Head of caudate nucleus (tissue), 42 donors: ENCODE measurements around the gene CNOT10.
A peak's percentile ranks its signal among the peaks of the same experiment; 100 is the strongest.
"Not testable (repeated sequence)": the region's sequence is repeated elsewhere in the genome, so short reads cannot be mapped to it uniquely, and the experiment has no call there.

Source experiments
- DNase-seq, 42 donors: peaks; one replicate each; pipeline versions ENCODE4 v3.0.0 to v3.0.0-alpha.2; 2020 to 2021; ENCODE audit warnings: mixed read lengths in 7 of 42
- intact Hi-C: fragments of 100-400 bp; cut with DNase I; formaldehyde crosslinking; loops from one replicate; pipeline ENCODE4 v1.15.0; 2022

Gene CNOT10

DNA sequence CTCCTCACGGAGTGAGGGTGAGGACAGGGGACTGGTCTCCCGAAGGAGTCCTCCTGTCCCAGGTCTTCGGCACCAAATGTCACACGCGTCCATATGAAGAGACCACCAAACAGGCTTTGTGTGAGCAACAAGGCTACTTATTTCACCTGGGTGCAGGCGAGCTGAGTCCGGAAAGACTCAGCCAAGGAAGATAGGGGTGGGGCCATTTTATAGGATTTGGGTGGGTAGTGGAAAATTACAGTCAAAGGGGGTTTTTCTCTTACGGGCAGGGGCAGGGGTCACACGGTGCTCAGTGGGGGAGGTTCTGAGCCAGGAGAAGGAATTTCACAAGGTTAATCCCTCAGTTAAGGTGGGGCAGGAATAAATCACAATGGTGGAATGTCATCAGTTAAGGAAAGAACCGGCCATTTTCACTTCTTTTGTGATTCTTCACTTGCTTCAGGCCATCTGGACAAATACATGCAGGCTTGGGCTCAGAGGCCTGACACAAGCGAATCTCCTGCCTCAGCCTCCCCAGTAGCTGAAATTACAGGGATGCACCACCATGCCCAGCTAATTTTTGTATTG lies 111.5 kb downstream of the CNOT10 start:
- intact Hi-C loops, DNase-seq: not testable (repeated sequence)

GRCh38 chr3:32797776-32798175 lies 112.8 kb downstream of the CNOT10 start:
- intact Hi-C loops = no loop called here
- no peak for DNase-seq

DNA sequence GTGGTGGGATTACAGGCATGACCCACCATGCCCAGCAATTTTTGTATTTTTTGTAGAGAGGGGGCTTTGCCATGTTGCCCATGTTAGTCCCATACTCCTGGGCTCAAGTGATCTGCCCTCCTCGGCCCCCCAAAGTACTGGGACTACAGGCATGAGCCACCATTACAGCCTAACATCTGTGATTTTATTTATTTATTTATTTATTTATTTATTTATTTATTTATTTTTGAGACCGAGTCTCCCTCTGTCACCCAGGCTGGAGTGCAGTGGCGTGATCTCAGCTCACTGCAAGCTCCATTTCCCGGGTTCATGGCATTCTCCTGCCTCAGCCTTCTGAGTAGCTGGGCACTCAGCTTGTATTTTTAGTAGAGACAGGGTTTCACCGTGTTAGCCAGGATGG lies 116.5 kb downstream of the CNOT10 start:
- intact Hi-C loops = not testable (repeated sequence)

GRCh38 chr3:32813180-32813579 lies 128.2 kb downstream of the CNOT10 start:
- intact Hi-C loops = no loop called here
- no peak for DNase-seq

More for the DNA sequence above, 116.5 kb downstream of the CNOT10 start:
- DNase-seq = peak in 1 of 42 donors; percentile 1

DNA sequence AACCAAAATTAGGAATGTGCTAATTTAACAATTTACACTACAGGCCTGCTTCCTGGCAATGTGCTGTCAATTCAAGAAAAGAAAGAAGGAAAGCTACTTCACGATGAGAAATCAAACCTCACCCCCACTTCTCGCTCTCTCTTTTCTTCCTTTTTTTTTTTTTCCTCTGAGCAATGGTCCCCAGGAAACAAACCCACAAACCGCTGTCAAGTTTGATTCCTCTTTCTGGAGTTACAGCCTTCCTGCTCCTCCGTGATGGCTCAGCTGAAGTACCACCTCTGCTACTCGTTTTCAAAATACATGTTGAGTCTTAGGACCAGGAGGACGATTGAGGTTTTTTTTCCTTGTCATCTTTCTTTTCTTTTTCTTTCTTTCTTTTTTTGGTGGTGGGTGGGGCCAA lies 129.4 kb downstream of the CNOT10 start:
- peak in 2 of 42 donors; percentile 10 to 46 for DNase-seq
- intact Hi-C loops = no loop called here

GRCh38 chr3:32815841-32816438 lies 131.0 kb downstream of the CNOT10 start:
- intact Hi-C loops = no loop called here

GRCh38 chr3:32816439-32817256 lies 131.7 kb downstream of the CNOT10 start:
- intact Hi-C loops = no loop called here
- peak in 37 of 42 donors; percentile 13 to 79 (median 50) for DNase-seq

More at GRCh38 chr3:32815841-32816438, 131.0 kb downstream of the CNOT10 start:
- DNase-seq = peak in 3 of 42 donors; percentile 8 to 24 (median 11)

- peak in 14 of 42 donors; percentile 10 to 68 (median 24) for DNase-seq
These were observed 132.2 kb downstream of the CNOT10 start for GRCh38 chr3:32817257-32817557.

DNA sequence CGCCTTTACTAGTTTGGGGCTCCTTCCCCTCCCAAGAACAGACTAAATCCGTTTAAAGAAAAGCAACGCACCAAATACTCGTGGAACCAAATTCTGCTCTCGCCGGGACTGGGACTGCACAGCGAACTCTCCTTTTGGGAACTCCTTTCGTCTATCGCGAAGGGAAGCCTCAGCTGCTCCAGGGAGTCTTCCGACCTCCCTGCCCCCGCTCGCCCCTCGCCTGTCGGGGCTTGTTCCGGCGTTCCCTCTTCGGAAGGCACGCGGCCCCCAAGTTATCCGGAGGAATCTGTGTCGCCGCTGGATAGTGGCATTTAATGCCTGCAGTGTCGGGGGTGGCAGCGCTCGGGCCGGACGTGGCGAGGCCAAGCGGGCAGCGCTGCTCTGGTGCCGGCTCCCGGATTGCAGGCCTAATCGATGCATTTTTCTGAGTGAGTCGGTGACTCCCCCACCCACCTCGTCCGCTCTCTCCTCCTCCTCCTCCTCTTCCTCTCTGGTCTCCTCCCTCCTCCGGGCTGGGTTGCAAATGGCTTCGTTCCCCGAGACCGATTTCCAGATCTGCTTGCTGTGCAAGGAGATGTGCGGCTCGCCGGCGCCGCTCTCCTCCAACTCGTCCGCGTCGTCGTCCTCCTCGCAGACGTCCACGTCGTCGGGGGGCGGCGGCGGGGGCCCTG lies 132.7 kb downstream of the CNOT10 start, which contains the start of gene TRIM71:
TSS of gene TRIM71 (plus strand) at position 440 of the 671 bp plus-strand sequence. CDS start at position 524, 84 bp downstream.
- intact Hi-C loops = no loop called here
- DNase-seq = peak in 21 of 42 donors; percentile 3 to 53 (median 23)

More at GRCh38 chr3:32817257-32817557, 132.2 kb downstream of the CNOT10 start:
- intact Hi-C loops = no loop called here

GRCh38 chr3:32818229-32818969 lies 133.4 kb downstream of the CNOT10 start:
- DNase-seq = peak in 15 of 42 donors; percentile 7 to 64 (median 29)
- intact Hi-C loops = no loop called here

- DNase-seq = no peak
- intact Hi-C loops = no loop called here
These were observed 134.1 kb downstream of the CNOT10 start for GRCh38 chr3:32818970-32819511.

GRCh38 chr3:32819551-32820348 lies 134.8 kb downstream of the CNOT10 start:
- intact Hi-C loops = no loop called here
- no peak for DNase-seq

- DNase-seq = no peak
- intact Hi-C loops = no loop called here
These were observed 135.4 kb downstream of the CNOT10 start for GRCh38 chr3:32820430-32820829.

DNA sequence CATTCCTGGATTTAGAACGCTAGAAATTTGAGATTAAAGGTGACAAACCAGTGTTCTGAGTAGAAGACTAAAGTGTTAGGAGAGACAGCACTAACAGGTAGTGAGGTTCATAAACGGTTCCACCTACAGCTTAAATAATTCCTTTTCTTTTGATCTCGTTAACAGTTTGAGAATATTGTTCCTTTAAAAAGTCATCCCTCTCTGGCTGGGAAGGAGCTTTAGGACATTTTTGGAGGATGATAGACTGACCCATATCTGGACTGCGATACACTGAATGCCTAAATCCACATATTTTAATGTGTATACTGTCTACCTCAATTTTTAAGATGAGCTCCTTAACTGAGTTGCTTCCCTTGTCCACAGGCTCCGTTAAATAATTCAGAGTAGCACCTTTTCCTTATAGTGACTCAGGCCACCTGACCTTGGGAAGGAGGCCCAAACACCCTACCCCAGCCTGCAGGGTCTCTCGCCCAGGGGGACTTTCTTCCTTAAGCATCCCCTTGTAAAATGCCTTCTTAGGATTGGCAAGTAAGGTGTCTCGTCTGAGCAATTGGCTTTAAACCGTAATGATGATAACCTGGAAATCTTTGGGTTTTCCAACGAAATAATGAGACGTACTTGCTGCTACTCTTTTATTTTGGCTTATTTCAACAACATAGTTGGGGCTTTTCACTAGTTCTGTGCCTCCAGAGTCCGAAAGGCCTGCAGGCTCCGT lies 136.1 kb downstream of the CNOT10 start:
- DNase-seq = no peak
- intact Hi-C loops = no loop called here

- DNase-seq = no peak
- intact Hi-C loops = no loop called here
These were observed 136.8 kb downstream of the CNOT10 start for GRCh38 chr3:32821686-32822296.

DNA sequence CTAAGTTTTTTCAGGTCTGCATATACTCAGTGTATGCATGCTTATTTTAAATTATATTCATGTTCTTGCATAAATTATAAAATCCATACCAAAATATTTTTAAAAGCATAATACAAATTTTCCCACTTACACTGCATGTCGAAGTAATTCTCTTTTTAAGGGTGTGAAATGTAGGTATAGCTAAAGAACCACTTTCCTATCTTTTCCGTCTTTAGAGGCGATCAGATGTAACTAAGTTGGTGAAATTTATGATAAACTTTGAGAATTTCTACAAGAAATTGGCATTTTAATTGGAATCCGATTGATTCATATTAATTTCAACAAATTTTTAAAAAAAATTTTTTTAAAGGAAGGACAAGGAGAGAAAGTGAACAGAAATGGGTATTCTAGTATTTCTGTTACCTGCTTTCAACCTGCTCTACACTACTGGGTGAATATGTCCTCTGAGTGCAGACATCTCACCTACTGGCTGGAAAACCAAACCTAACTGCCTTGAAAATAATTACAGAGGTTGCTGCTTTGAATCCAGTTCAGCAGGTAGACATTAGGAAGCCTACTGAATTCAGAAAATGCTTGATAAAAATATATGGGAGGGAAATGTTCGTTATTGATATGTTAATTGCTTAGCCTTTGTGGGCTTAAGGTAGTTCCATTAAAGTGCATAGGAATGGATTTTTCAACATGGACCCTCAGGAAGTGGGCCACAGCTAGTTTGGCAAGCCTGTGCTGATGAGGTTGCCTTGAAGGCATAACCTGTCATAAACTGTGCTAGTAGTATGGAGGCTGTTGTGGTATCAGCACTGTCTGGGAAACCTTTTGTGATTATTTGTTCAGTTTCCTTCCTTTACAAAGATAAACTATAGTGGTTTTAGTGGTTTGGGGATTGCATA lies 137.9 kb downstream of the CNOT10 start:
- no peak for DNase-seq
- intact Hi-C loops = no loop called here
